Fibroblast of the aortic adventitia (primary cell): ENCODE measurements around the gene OR51E1. TPM values are rescaled to one million over a fixed set of nuclear protein-coding genes. Genes with fewer than 3 reads are reported as not detected.

Experiments used
- DNase-seq: peaks from one replicate; pipeline ENCODE4 v3.0.0-alpha.2; 2010; ENCODE audit warnings: low read depth
- H3K4me3 ChIP-seq: 2 replicates; pipeline ENCODE4 v1.5.1; 2011; ENCODE audit warnings: low read depth, mild to moderate bottlenecking, control low read depth, low read length, moderate library complexity
- CTCF ChIP-seq: IDR thresholded peaks from 2 replicates; pipeline ENCODE4 v1.5.1; 2011; ENCODE audit warnings: mild to moderate bottlenecking, low read length, control low read depth, inconsistent platforms; ENCODE audit not compliant: insufficient read depth
- total RNA-seq: library from RNA; depleted of rRNA; stranded (reverse); fragments of >200 nt; gene quantifications from 2 replicates; pipeline ENCODE4 v1.2.3, GENCODE V29; 2012; ENCODE audit warnings: low replicate concordance

OR51E1 gene
- total RNA-seq, 1 donor, result not detected

GRCh38 chr11:4611986-4612385 is 31.8 kb upstream of the OR51E1 start:
- no peak for TF ChIP-seq CTCF
- no peak overlapping the region for H3K4me3 ChIP-seq
- no peak for DNase-seq

GRCh38 chr11:4615856-4616444 is 27.8 kb upstream of the OR51E1 start:
- no peak overlapping the region for H3K4me3 ChIP-seq
- no peak for TF ChIP-seq CTCF
- no peak for DNase-seq

- no peak for TF ChIP-seq CTCF
- no peak overlapping the region for H3K4me3 ChIP-seq
- no peak for DNase-seq
These were observed 24.3 kb upstream of the OR51E1 start for GRCh38 chr11:4619514-4619913.

GRCh38 chr11:4626207-4627099 is 17.3 kb upstream of the OR51E1 start:
- DNase-seq, result peak; percentile 73
- TF ChIP-seq CTCF, result peak; percentile 59
- no peak overlapping the region for H3K4me3 ChIP-seq

GRCh38 chr11:4636136-4636535 is 7.6 kb upstream of the OR51E1 start:
- no peak for DNase-seq
- TF ChIP-seq CTCF, result no peak
- no peak overlapping the region for H3K4me3 ChIP-seq

GRCh38 chr11:4636962-4637661 is 6.7 kb upstream of the OR51E1 start, which contains the start of gene OR51D1:
TSS of gene OR51D1 (plus strand) at chr11:4637477. CDS start at chr11:4639791, 2,314 bp downstream.
- H3K4me3 ChIP-seq, result peak within 1 kb of the TSS; percentile 44
- DNase-seq, result peak; percentile 69
- peak; percentile 90 for TF ChIP-seq CTCF
